HG02852 (cell line): ENCODE data around the gene SEC23IP.

Source experiments
- ATAC-seq: cut with Tn5 transposase; IDR thresholded peaks from one replicate; pipeline ENCODE4 v1.9.1; 2021; ENCODE audit warnings: mild to moderate bottlenecking, moderate library complexity; ENCODE audit not compliant: unreplicated experiment

SEC23IP gene

GRCh38 chr10:119932631-119933030 is 40.1 kb downstream of the SEC23IP start:
- ATAC-seq = no peak

GRCh38 chr10:119933179-119933578 is 40.6 kb downstream of the SEC23IP start:
- no peak for ATAC-seq

GRCh38 chr10:119940487-119940886 is 48.0 kb downstream of the SEC23IP start:
- no peak for ATAC-seq

GRCh38 chr10:119942973-119943372 is 50.4 kb downstream of the SEC23IP start:
- no peak for ATAC-seq

- ATAC-seq = no peak
These were observed 53.3 kb downstream of the SEC23IP start for GRCh38 chr10:119945805-119946204.

GRCh38 chr10:119947300-119947699 is 54.8 kb downstream of the SEC23IP start:
- ATAC-seq = no peak

GRCh38 chr10:119957451-119957850 is 64.9 kb downstream of the SEC23IP start:
- ATAC-seq = no peak

- ATAC-seq = no peak
These were observed 70.3 kb downstream of the SEC23IP start for GRCh38 chr10:119962837-119963236.

GRCh38 chr10:119967066-119967465 is 74.5 kb downstream of the SEC23IP start:
- no peak for ATAC-seq

- no peak for ATAC-seq
These were observed 77.1 kb downstream of the SEC23IP start for GRCh38 chr10:119969609-119970008.

- ATAC-seq = no peak
These were observed 77.6 kb downstream of the SEC23IP start for GRCh38 chr10:119970107-119970506.

GRCh38 chr10:119970963-119971362 is 78.4 kb downstream of the SEC23IP start:
- ATAC-seq = no peak

GRCh38 chr10:119973281-119973680 is 80.8 kb downstream of the SEC23IP start:
- ATAC-seq = no peak

- ATAC-seq = no peak
These were observed 83.9 kb downstream of the SEC23IP start for GRCh38 chr10:119976421-119976820.

- no peak for ATAC-seq
These were observed 88.6 kb downstream of the SEC23IP start for GRCh38 chr10:119980956-119981750.

GRCh38 chr10:119981826-119982225 is 89.3 kb downstream of the SEC23IP start:
- ATAC-seq = no peak

GRCh38 chr10:119988333-119988732 is 95.8 kb downstream of the SEC23IP start:
- ATAC-seq = no peak

GRCh38 chr10:119989966-119990365 is 97.4 kb downstream of the SEC23IP start:
- no peak for ATAC-seq

- ATAC-seq = no peak
These were observed 98.5 kb downstream of the SEC23IP start for GRCh38 chr10:119991066-119991465.

- ATAC-seq = no peak
These were observed 99.3 kb downstream of the SEC23IP start for GRCh38 chr10:119991816-119992215.
